Transverse colon (tissue), 3 donors: ENCODE results near the gene TMEM175.

ENCODE experiments used
- CTCF ChIP-seq, 5 experiments: fragments of 200-600 bp in 3 of 5; fragments of 450-650 bp in 2 of 5; sonication (generic) in 3 of 5; IDR thresholded peaks; 1 replicate in 2 of 5; 2 replicates in 3 of 5; pipeline ENCODE4 v1.5.1; 2016 to 2017; ENCODE audit warnings: antibody characterized with exemption in 5 of 5, inconsistent platforms in 3 of 5, mild to moderate bottlenecking in 2 of 5, moderate library complexity in 1 of 5
- EP300 ChIP-seq: sonication (generic); formaldehyde crosslinking; IDR thresholded peaks from one replicate; pipeline ENCODE4 v1.6.1; 2017; ENCODE audit warnings: antibody characterized with exemption, low read depth
- POLR2A ChIP-seq: fragments of 450-650 bp; IDR thresholded peaks from one replicate; pipeline ENCODE4 v1.6.1; 2016; ENCODE audit warnings: antibody characterized with exemption, mild to moderate bottlenecking, moderate library complexity

- TF ChIP-seq EP300: no peak
- TF ChIP-seq CTCF (IDR thresholded peaks at IDR 0.05): no peak
- no peak for TF ChIP-seq POLR2A
Measured at GRCh38 chr4:965766-966134, 33.5 kb downstream of the TMEM175 start.
